Panc1 (cell line): Measurements from ENCODE around the gene RIC3. TPM values are rescaled to one million over a fixed set of nuclear protein-coding genes. Genes with fewer than 3 reads are reported as not detected.

Experiments
- ATAC-seq: fragments of 200-7000 bp; cut with Tn5 transposase; 2 replicates; pipeline ENCODE4 v1.9.1; 2020; ENCODE audit warnings: mild to moderate bottlenecking, moderate library complexity
- BruUV-seq: library from RNA; stranded (reverse); fragments of 400-500 nt; replicated peaks from 2 replicates; lab custom pipeline; 2021; lab: Mats Ljungman, UMichigan
- CTCF ChIA-PET: fragments of 300-600 bp; sonication (Branson Sonifier 250); formaldehyde crosslinking; loops from one replicate; lab custom pipeline; 2022; ENCODE audit warnings: antibody characterized with exemption; lab: Charles Lee
- POLR2A ChIA-PET: fragments of 300-600 bp; sonication (Branson Sonifier 250); formaldehyde crosslinking; loops from one replicate; lab custom pipeline; 2022; ENCODE audit warnings: antibody characterized with exemption; lab: Charles Lee
- DNase-seq: peaks from one replicate; pipeline ENCODE4 v3.0.0-alpha.2; 2010; ENCODE audit warnings: low read depth, low spot score
- H3K27ac ChIP-seq: 2 replicates; pipeline ENCODE4 v1.5.1; 2011; ENCODE audit warnings: mild to moderate bottlenecking, low read length, inconsistent platforms
- H3K27me3 ChIP-seq: fragments of 200-500 bp; sonication (Bioruptor generic); 2 replicates; pipeline ENCODE4 v1.6.0; 2014; ENCODE audit warnings: low read length, inconsistent platforms; ENCODE audit not compliant: control insufficient read depth, insufficient read depth
- H3K36me3 ChIP-seq: fragments of 200-500 bp; sonication (Bioruptor generic); 2 replicates; pipeline ENCODE4 v1.5.1; 2014; ENCODE audit warnings: inconsistent platforms, mild to moderate bottlenecking, low read length, moderate library complexity; ENCODE audit not compliant: control insufficient read depth, insufficient read depth
- H3K4me1 ChIP-seq: 2 replicates; pipeline ENCODE4 v1.5.1; 2011; ENCODE audit warnings: inconsistent platforms, mild to moderate bottlenecking, low read length, moderate library complexity; ENCODE audit not compliant: control insufficient read depth, insufficient read depth
- H3K4me3 ChIP-seq, 2 experiments: 2 replicates each; pipeline ENCODE4 v1.5.1; 2011 to 2012; ENCODE audit warnings: low read depth in 2 of 2, low read length in 2 of 2, mild to moderate bottlenecking in 2 of 2, inconsistent platforms in 1 of 2, moderate library complexity in 1 of 2
- H3K9me3 ChIP-seq: fragments of 200-500 bp; sonication (Bioruptor generic); 2 replicates; pipeline ENCODE4 v1.5.1; 2014; ENCODE audit warnings: low read depth, mild to moderate bottlenecking, inconsistent platforms, low read length, moderate library complexity; ENCODE audit not compliant: control insufficient read depth, insufficient read depth
- CTCF ChIP-seq: fragments of 450-650 bp; IDR thresholded peaks from 2 replicates; pipeline ENCODE4 v1.5.1; 2017; ENCODE audit warnings: mild to moderate bottlenecking
- POLR2AphosphoS5 ChIP-seq: IDR thresholded peaks from 2 replicates; pipeline ENCODE4 v1.6.1; 2012; ENCODE audit warnings: mild to moderate bottlenecking, low read depth, low read length, moderate library complexity
- REST ChIP-seq, 2 experiments: IDR thresholded peaks; 2 replicates each; pipeline ENCODE4 v1.6.1; 2011 to 2012; ENCODE audit warnings: low read depth in 2 of 2, control low read depth in 1 of 2, low read length in 1 of 2, mild to moderate bottlenecking in 1 of 2, moderate library complexity in 1 of 2; ENCODE audit not compliant: insufficient read depth in 1 of 2
- SIN3A ChIP-seq: IDR thresholded peaks from 2 replicates; pipeline ENCODE4 v1.6.1; 2012; ENCODE audit warnings: low read depth, mild to moderate bottlenecking, low read length, moderate library complexity, borderline replicate concordance; ENCODE audit not compliant: insufficient read depth
- TCF7L2 ChIP-seq: IDR thresholded peaks from 2 replicates; pipeline ENCODE4 v1.6.1; 2011; ENCODE audit warnings: mild to moderate bottlenecking, low read depth, low read length, inconsistent platforms
- in situ Hi-C: cut with HindIII; loops from 2 replicates; pipeline ENCODE4 v1.10.0; 2016; ENCODE audit warnings: low sequenced_read_pairs, low pct_unique_long_range_greater_than_20kb
- intact Hi-C: fragments of 100-400 bp; cut with micrococcal nuclease; formaldehyde crosslinking; loops from one replicate; pipeline ENCODE4 v1.10.0; 2022; ENCODE audit not compliant: unreplicated experiment
- total RNA-seq: library from RNA; stranded (reverse); gene quantifications from one replicate; pipeline ENCODE4 v1.2.1, GENCODE V29; 2021; ENCODE audit not compliant: unreplicated experiment

Gene RIC3
- total RNA-seq, 1 experiment from 2014 or later = 4.2 TPM

- no peak for DNase-seq
- H3K9me3 ChIP-seq = no peaks in the 10 kb centered on the region
- no TSS peak for BruUV-seq
- in situ Hi-C loops = no loop called here
- H3K4me1 ChIP-seq = no peaks in the 10 kb centered on the region
- ChIA-PET POLR2A (no interaction called here), CTCF (no interaction called here)
- no peak for TF ChIP-seq POLR2AphosphoS5
- TF ChIP-seq REST (IDR thresholded peaks at IDR 0.05; ENCODE audit: insufficient read depth in 1 of 2, low read depth in 2 of 2, low read length in 1 of 2) = no peak
- no peak for TF ChIP-seq TCF7L2
- TF ChIP-seq SIN3A = no peak
- TF ChIP-seq CTCF = no peak
- H3K27ac ChIP-seq = no peak overlapping the region
- H3K4me3 ChIP-seq = no peak overlapping the region
- no peaks in the 10 kb centered on the region for H3K36me3 ChIP-seq
- peaks cover 19% of the 10 kb centered on the region for H3K27me3 ChIP-seq
- no peak for ATAC-seq
- intact Hi-C loops = no loop called here
Observed at GRCh38 chr11:8156877-8157276, 11.9 kb downstream of the RIC3 start.

- intact Hi-C loops (no loop called here), in situ Hi-C loops (no loop called here)
- ATAC-seq = no peak
- Histone ChIP-seq H3K27me3 (peaks cover 25% of the 10 kb centered on the region), H3K36me3 (no peaks in the 10 kb centered on the region), H3K9me3 (no peaks in the 10 kb centered on the region), H3K4me3 (no peak overlapping the region), H3K27ac (no peak overlapping the region), H3K4me1 (no peaks in the 10 kb centered on the region)
- TF ChIP-seq REST (IDR thresholded peaks at IDR 0.05; ENCODE audit: insufficient read depth in 1 of 2, low read depth in 2 of 2, low read length in 1 of 2) = no peak
- no peak for TF ChIP-seq CTCF
- no peak for TF ChIP-seq POLR2AphosphoS5
- no peak for TF ChIP-seq TCF7L2
- no peak for TF ChIP-seq SIN3A
- ChIA-PET POLR2A (no interaction called here), CTCF (interaction anchor here (0.6 kb wide), 1 partner anchor 131 kb away, joined by 5 read pairs; no protein-coding TSS in a partner anchor)
- BruUV-seq = no TSS peak
- no peak for DNase-seq
Observed at GRCh38 chr11:8149726-8150125, 19.1 kb downstream of the RIC3 start.
